Tibial artery (tissue), 4 donors: Measurements from ENCODE around the gene NPHP3.
A peak's percentile ranks its signal among the peaks of the same experiment; 100 is the strongest.

Experiments used
- DNase-seq, 2 donors: peaks; one replicate each; pipeline ENCODE4 v3.0.0-alpha.2; 2019
- H3K27ac ChIP-seq, 2 donors: fragments of 200-600 bp; sonication (generic) in 1 of 2; 1 replicate in 1 of 2; 2 replicates in 1 of 2; pipeline ENCODE4 v1.5.1; 2018 to 2019; ENCODE audit warnings: mild to moderate bottlenecking in 1 of 2
- H3K27me3 ChIP-seq, 2 donors: fragments of 200-600 bp; sonication (generic) in 1 of 2; one replicate each; pipeline versions ENCODE4 v1.5.1 to v1.6.0; 2016 to 2019
- H3K36me3 ChIP-seq, 3 donors: fragments of 200-600 bp; sonication (generic) in 2 of 3; one replicate each; pipeline ENCODE4 v1.5.1; 2016 to 2019; ENCODE audit warnings: mild to moderate bottlenecking in 2 of 3
- H3K4me1 ChIP-seq, 4 donors: fragments of 200-600 bp; sonication (generic) in 2 of 4; 1 replicate in 3 of 4; 2 replicates in 1 of 4; pipeline ENCODE4 v1.5.1; 2016 to 2019
- H3K4me3 ChIP-seq, 2 donors: fragments of 200-600 bp; sonication (generic) in 1 of 2; 1 replicate in 1 of 2; 2 replicates in 1 of 2; pipeline ENCODE4 v1.5.1; 2018 to 2019; ENCODE audit warnings: mild to moderate bottlenecking in 2 of 2
- H3K9me3 ChIP-seq, 3 donors: fragments of 200-600 bp; sonication (generic) in 1 of 3; one replicate each; pipeline ENCODE4 v1.5.1; 2016 to 2019
- intact Hi-C: fragments of 100-400 bp; cut with DNase I; formaldehyde crosslinking; loops from one replicate; pipeline ENCODE4 v1.15.0; 2023; ENCODE audit warnings: low total_unique reads
- TF ChIP-seq, protein P1 (sequence below), 2 experiments: fragments of 200-600 bp in 1 of 2; fragments of 450-650 bp in 1 of 2; IDR thresholded peaks; one replicate each; pipeline ENCODE4 v1.5.1; 2017 to 2019; ENCODE audit warnings: antibody characterized with exemption in 2 of 2, mild to moderate bottlenecking in 1 of 2, moderate library complexity in 1 of 2

NPHP3 gene

DNA sequence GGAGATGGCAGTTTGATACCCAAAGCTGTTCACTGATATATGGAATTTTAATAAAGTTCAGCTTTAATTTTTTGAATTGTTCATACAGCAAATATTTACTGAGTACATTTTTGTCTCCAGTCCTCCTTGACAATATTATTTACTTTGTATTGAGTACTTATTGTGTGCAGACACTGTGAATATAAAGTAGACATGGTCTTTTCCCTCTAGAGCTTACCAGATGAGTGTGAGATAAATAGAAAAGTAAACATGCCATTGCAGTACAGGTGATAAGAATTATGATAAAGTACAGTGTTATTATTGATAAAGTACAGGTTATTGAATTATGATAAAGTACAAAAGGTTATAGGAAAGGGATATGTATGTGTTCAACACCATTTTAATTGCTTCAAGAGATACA, 60.0 kb downstream of the NPHP3 start:
- Histone ChIP-seq H3K36me3 (peaks cover 0 to 5% (median 4%) of the 10 kb centered on the region in 3 donors), H3K9me3 (no peaks in the 10 kb centered on the region), H3K4me1 (peaks cover 0 to 39% (median 22%) of the 10 kb centered on the region in 4 donors), H3K27me3 (no peaks in the 10 kb centered on the region), H3K4me3 (no peak overlapping the region), H3K27ac (no peak overlapping the region)
- TF ChIP-seq, protein P1, sequence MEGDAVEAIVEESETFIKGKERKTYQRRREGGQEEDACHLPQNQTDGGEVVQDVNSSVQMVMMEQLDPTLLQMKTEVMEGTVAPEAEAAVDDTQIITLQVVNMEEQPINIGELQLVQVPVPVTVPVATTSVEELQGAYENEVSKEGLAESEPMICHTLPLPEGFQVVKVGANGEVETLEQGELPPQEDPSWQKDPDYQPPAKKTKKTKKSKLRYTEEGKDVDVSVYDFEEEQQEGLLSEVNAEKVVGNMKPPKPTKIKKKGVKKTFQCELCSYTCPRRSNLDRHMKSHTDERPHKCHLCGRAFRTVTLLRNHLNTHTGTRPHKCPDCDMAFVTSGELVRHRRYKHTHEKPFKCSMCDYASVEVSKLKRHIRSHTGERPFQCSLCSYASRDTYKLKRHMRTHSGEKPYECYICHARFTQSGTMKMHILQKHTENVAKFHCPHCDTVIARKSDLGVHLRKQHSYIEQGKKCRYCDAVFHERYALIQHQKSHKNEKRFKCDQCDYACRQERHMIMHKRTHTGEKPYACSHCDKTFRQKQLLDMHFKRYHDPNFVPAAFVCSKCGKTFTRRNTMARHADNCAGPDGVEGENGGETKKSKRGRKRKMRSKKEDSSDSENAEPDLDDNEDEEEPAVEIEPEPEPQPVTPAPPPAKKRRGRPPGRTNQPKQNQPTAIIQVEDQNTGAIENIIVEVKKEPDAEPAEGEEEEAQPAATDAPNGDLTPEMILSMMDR (IDR thresholded peaks at IDR 0.05) = no peak
- DNase-seq = no peak
- intact Hi-C loops = no loop called here

DNA sequence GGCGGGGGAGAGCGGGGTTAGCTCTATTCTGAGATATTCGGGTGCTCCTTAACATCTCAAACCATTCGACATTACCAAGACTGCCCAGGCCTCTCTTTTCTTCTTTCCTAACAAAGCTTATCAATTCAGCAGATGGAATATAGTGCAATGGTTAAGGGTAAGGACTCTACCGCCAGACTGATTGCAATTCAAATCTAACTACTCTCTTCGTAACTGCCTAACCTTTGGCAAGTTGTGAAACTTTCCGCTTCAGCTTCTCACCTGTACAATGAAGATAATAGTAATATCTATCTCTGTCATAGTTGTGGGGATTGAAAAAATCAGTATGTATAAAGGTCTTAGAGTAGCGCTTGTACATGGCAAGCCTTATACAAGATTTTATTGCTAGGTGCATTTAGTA, 61.1 kb downstream of the NPHP3 start:
- TF ChIP-seq, protein P1 (IDR thresholded peaks at IDR 0.05) = no peak
- no peaks in the 10 kb centered on the region for H3K27me3 ChIP-seq
- no peak for DNase-seq
- H3K27ac ChIP-seq = peak overlapping the region; percentile 91 to 96
- H3K4me3 ChIP-seq = peak overlapping the region; percentile 78 to 85
- peaks cover 0 to 39% (median 22%) of the 10 kb centered on the region in 4 donors for H3K4me1 ChIP-seq
- H3K36me3 ChIP-seq = no peaks in the 10 kb centered on the region
- no peaks in the 10 kb centered on the region for H3K9me3 ChIP-seq
- intact Hi-C loops = no loop called here

DNA sequence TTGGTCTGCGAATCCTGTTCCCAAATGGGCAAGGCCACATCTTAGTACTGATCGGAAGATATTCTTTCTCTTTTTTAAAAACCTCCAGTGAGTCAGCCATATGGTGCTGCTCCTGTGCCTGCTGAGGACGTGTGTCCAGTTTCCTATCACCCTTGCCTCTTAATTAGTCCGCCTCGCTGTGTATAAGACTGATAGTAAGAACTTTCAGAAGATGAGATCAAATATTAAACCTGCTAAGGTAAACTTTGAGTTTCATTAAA, 61.5 kb downstream of the NPHP3 start:
- Histone ChIP-seq H3K9me3 (no peaks in the 10 kb centered on the region), H3K4me1 (peaks cover 0 to 39% (median 22%) of the 10 kb centered on the region in 4 donors), H3K36me3 (no peaks in the 10 kb centered on the region), H3K27ac (peak overlapping the region; percentile 91 to 96), H3K4me3 (peak overlapping the region; percentile 78 to 85), H3K27me3 (no peaks in the 10 kb centered on the region)
- intact Hi-C loops = no loop called here
- TF ChIP-seq, protein P1 (IDR thresholded peaks at IDR 0.05) = no peak
- DNase-seq = no peak

DNA sequence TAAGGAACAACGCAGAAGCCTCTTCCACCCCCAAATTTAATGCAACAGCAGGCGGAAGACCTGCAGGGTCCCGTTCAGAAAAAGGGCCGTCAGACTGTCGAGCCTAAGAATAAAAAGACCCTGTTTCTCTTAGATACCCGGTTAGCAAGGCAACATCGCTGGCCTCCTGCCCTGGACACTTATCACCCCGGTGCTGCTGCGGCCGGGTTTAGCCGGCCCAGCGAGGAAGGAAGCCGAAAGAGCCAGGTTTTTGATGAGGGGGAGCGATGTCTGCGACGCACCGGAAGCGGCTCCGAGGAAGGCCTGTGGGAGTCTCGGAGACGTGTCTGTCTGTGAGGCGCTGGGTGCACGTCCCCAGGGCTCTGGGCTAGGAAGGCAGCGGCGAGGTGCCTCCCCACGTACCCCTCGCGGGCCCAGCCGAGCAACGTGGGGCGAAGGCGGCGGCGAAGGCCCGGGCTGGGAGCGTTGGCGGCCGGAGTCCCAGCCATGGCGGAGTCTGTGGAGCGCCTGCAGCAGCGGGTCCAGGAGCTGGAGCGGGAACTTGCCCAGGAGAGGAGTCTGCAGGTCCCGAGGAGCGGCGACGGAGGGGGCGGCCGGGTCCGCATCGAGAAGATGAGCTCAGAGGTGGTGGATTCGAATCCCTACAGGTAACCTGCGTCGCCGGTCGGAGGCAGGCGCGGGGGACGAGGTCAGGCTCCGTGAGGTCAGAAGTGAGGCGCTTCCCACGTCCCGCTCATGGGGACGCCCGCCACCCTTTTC, 62.0 kb downstream of the NPHP3 start, which contains the start of gene UBA5:
Gene UBA5 (plus strand): TSS at position 278 of the 759 bp plus-strand sequence. CDS start 209 bp downstream, at position 487.
- H3K36me3 ChIP-seq = no peaks in the 10 kb centered on the region
- TF ChIP-seq, protein P1 (IDR thresholded peaks at IDR 0.05) = no peak
- peaks cover 0 to 39% (median 22%) of the 10 kb centered on the region in 4 donors for H3K4me1 ChIP-seq
- H3K4me3 ChIP-seq = peak within 1 kb of the TSS; percentile 78 to 85
- intact Hi-C loops = no loop called here
- peak; percentile 58 to 81 for DNase-seq
- H3K9me3 ChIP-seq = no peaks in the 10 kb centered on the region
- H3K27ac ChIP-seq = peak within 1 kb of the TSS; percentile 91 to 96
- no peaks in the 10 kb centered on the region for H3K27me3 ChIP-seq

DNA sequence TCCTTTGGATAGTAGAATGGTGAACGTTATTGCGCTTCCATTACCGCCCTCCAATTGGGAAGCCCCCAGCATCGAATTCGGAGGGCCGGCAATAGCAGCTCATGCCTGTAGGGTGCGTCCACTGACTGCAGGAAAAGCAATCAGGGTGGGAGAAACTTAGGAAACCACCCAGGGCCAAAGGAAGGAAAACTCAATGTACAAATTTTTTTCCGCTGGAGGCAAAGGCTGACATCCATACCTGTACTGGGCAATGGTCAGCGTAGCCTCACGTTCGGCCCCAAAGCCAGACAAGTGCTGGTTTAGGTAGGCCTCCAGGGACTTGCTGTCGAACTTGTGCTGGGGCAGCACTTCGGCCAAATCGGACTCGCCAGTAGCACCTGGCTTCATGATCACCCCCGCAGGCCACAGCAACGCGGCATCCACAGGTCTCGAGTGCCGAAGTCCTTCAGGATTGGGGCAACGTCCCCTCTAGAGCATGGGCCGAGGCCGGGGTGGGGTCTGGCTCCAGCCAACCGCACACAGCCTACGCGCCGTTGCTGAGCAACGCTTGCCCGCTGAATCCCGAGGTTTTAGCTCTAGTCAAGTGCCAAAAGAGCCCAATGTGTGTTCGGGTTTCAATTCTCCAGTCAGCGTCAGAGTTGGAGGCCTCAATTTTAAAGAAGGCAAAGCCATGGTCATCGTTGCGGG, 62.7 kb downstream of the NPHP3 start, which contains the start of gene ACAD11:
Gene ACAD11 (minus strand): TSS at position 445 of the 687 bp plus-strand sequence. CDS start 58 bp downstream, at position 387.
- H3K9me3 ChIP-seq = no peaks in the 10 kb centered on the region
- peak within 1 kb of the TSS; percentile 78 to 85 for H3K4me3 ChIP-seq
- H3K27ac ChIP-seq = peak within 1 kb of the TSS; percentile 91 to 96
- TF ChIP-seq, protein P1 (IDR thresholded peaks at IDR 0.05) = peak; percentile 62 to 66
- no peaks in the 10 kb centered on the region for H3K36me3 ChIP-seq
- H3K4me1 ChIP-seq = peaks cover 0 to 39% (median 22%) of the 10 kb centered on the region in 4 donors
- no peaks in the 10 kb centered on the region for H3K27me3 ChIP-seq
- peak; percentile 83 to 91 for DNase-seq
- intact Hi-C loops = no loop called here
